ACHN (cell line): ENCODE measurements around the gene TAPBP.

Experiments
- DNase-seq: peaks from one replicate; pipeline ENCODE4 v3.0.0-alpha.2; 2015
- in situ Hi-C: cut with HindIII; loops from 2 replicates; pipeline ENCODE4 v1.10.0; 2017; ENCODE audit warnings: low sequenced_read_pairs, low pct_ligation_motif_present, low pct_unique_long_range_greater_than_20kb

Gene TAPBP

DNA sequence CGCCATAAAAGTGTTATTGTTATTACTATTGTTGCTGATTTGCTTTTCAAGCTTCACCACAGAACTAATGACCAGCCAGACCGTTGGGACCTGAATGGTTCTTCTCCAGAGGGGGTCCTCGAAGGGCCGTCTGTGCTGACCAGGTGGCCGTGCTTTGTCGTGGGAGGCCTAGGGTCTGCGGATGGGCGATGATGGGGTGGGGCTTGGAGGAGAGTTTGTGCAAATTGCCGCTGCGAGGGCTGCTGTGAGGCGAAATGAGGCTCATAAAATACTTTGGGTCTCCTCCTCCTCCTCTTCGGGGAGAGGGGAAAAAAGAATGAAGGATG lies 9.7 kb upstream of the TAPBP start:
- no peak for DNase-seq
- in situ Hi-C loops, result no loop called here

DNA sequence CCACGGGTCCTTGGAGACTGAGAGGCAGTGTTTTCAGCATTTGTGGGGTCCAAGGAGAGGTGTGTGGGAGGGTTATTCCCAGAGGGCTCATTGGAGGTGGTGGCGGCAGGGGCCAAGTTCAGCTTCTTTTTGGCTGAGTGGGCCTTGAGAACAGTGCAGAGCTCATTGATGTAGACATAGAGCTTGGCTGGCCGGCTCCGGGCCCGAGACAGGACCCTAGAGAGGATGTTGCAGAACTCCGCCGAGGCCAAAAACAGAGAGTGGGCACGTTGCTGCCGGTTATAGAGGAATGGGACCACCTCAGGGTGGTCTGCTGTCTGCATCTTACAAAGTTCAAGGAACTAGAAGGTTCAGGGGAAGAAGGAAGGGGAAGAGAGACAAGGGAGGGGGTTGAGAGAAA lies 7.3 kb upstream of the TAPBP start:
- no peak for DNase-seq
- in situ Hi-C loops, result no loop called here

DNA sequence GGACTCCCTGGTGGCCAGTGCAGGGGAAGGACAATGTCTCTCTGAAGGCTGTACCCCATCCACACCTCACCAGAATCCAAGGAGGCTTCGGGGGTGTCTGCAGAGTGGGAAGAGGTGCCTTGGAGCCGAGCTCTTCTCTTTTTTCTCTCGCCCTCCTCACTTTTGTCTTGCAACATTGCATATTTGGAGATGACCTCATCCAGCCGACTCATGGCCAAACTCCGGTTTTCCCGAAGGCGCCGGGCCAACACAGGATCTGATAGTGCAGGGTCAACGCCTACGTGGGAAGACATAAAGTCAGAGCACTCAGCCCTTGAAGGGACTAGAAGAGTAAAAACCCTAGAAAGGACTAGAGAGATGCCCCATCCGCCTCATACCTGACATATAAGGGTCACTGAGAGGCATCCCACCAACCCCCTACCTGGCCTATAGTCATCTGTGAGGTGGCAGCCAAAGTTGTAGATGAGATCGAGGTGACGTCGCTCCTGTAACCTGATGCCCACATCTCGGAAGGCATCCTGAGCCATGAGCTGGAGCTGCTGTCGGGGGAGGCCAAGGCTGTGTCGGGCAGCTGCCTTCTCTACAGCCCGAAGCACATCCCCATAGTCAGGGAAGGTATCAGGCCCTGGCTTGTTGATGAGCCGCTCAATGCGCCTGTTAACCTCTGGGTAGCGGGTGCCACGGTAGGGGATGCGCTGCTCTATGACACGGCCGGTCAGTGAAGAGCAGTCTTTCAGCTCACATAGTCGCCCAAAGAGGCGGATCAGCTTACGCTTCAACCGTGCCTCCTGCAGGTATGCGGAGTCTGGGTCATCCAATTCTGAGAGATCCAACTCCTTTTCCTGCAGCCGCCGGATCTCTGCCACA lies 6.7 kb upstream of the TAPBP start:
- in situ Hi-C loops, result no loop called here

DNA sequence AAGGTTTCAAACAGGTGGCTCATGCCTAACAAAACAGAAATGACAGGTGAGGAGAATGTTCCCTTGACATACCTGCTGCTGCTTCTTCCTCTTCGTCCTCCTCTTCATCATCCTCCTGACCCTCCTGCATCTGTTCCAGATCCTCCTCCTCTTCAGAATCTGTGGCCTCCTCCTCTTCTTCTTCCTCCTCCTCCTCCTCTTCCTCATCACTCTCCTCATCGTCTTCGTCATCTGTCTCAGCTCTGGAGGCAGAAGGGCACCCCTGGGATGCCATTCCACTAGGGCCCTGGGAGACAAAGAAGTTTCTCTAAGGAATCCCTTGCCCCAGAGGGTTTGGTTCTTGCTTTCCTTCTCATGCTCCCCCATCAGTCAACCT lies 6.0 kb upstream of the TAPBP start:
- in situ Hi-C loops, result no loop called here
- no peak for DNase-seq

More for the DNA sequence above, 6.7 kb upstream of the TAPBP start:
- DNase-seq, result peak; percentile 34

DNA sequence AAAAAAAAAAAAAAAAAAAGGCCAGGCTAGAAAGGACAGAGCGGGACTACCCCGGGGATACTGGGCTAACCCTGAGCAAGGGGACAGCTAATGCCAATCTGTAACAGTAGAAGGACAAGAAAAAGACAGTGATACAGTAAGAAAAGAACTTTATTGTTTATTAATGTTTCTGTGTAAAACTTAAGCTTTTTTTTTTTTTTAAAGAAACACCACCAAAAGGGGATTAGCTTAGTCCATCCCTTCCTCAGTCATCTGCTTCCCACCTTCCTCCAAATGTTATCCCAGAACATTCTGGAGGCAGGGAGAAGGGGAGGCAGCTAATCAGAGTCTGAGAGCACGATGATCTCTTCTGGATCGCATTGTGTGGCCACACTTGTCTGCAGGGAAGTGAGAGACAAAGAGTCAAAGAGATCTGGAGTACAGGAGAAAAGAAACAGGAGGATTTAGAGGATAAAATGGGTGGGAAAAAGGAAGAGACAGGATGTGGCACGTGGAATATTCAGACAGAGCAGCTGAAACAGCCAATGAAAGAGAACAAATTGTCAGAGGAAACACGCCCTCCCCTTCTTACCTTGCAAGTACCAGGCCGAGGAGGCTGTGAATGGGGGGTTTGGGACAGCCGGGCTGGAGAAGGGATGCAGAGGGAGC lies 4.7 kb upstream of the TAPBP start:
- no peak for DNase-seq
- in situ Hi-C loops, result no loop called here

DNA sequence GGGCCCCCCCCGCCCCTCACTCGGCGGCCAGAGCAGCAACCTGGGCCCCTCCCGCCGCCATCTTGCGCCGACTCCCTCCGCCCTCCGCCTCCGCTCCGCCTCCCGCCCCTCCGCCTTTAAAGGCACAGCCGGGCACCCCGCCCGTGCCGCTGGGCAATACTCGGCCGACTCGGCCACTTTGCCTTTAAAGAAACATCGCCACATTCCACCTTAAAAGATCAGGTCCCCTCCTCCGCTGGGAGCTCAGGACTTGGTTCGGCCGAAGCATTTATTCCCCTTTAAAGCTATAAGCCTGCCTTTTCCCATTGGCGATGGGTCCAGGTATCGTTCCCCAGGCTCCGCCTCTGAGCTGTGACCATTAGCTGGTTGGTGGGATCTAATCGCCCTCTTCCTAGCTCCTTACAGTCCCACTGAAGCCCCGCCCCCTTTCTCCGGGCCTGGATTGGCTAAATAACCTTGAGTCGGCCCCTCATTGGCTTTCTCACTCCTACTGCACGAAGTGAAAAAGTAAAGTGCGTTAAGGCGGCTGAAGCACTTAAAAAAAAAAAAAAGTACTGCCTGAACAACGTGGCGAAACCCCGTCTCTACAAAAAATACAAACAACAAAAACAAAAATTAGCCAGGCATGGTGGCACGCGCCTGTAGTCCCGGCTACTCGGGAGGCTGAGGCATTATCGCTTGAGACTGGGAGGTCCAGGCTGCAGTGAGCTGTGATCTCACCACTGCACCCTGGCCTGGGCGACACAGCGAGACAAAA lies 4.0 kb upstream of the TAPBP start, which contains the start of gene ZBTB22:
Gene ZBTB22, minus strand, starts transcription at position 76 of the 757 bp plus-strand sequence. CDS start 828 bp downstream, outside the sequence.
- in situ Hi-C loops, result no loop called here
- DNase-seq, result peak; percentile 98

DNA sequence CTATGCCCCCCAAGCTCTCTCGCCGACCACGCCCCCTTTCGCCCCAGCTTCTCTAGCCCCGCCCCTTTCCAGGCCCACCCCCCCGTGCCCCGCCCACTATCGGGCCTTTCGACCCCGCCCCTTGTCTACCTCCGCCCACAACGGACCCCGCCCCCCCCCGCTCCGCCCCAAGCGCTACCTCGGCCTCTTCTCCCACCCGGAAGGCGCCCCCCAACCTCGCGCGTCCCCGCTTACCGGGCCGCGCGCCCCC lies 3.5 kb upstream of the TAPBP start:
- no peak for DNase-seq
- in situ Hi-C loops, result no loop called here

DNA sequence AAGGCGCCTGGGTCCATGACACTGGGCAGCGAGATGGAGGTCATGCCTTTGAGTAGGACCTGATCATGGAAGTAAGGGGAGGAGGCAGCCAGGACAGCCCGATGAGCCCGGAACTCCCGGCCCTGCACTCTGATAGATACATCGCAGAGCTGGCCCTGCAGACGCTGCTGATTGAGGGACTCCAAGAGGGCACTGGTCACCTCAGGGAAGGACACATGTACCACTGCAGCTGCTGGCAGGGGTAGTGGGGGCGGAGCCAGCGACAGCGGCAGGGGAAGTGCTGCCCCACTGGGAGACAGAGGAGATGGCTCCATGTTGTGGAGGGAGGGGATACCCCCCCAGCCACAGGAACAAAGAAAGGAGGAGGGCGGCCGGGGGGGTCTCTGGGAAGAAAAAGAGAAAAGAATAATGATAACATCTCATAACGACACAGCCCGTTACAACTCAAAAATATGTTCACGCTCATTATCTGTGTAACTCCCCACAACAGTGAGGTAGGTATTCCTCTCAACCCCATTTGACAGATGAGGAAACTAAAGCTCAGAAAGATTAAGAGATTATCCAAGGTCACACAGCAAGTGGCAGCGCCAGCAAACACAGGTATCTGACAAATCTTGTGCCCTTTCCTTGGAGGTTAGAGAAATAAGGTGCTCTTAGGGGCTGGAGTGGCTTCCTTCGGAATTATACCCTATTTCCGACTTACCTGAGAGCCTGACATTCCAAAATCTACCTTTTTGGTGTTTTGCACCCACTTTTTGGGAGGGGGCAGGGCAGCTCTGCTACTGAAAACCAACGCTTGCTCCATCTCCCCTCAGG lies 2.9 kb upstream of the TAPBP start:
- no peak for DNase-seq
- in situ Hi-C loops, result no loop called here

DNA sequence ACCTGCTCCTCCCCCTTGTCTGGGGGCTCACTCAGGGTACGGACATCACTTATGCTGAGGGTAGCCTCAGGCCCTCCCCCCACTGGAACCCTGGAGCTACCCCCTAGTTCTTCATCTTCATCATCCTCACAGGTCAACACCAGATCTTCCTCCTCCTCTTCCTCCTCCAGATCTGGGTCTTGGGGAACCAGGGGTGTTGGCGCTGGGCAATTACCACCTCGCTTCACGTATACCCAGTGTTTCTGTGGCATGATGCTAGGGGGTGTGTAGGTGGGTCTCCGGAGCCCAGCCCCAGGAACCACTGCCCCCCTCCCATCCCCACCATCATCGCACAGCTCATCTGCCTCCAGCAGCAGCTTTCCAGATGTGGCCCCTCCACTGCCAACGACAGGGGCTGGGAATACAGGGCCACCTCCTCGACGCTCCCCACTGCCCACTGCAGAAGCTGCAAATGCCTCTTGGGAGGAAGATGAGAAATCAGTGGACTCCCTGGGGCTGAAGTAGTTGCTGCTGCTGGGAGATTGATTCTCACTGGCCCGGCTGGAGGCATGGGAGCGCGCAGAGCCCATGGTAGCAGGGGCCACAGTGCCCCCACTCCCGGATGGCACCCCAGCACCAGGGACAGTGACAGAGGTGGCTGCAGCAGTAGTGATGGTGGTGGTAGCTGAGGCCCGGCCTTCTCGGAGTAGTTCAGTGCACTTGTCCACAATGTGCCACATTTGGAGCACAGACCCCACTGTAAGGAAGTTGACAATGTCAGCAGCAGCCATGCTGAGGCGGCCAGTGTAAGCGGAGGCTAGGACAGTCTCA lies 2.1 kb upstream of the TAPBP start:
- DNase-seq, result no peak
- in situ Hi-C loops, result no loop called here

DNA sequence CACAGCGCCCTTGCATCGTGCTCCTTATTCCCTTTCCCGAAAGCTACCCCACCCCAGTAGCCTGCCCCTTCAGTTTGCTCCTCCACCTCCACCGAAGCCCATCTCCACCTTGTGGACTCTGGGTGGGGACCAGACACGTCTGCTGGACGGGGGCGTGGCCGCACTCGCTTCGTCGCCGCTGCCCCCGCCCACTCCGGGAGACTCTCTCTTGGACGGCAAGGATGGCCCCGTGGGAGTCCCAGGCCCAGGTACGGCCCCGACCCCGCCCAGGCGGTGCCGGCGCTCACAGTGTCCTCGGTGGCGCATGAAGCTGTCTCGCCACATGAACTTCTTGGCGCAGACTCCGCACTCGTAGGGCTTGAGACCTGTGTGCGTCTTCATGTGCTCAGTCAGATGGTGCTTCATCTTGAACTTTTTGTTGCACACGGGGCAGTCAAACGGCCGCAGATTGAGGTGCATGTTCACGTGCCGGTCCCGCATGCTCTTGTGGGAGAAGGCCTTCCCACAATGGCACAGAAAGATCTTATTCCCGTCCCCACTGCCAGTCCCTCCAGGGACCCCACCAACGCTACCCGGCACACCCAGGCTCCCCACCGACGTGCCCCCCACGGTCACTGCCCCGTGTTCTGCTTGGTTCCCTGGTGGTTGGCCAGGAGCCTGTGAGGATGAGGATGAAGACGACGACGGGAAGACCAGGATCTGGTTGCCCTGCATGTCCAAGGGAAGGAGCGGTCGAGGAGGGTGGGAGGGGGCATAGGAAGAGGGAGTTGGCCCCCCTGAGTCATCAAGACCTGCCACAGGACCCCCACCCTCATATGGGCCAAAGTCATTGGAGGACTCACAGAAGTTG lies 1.3 kb upstream of the TAPBP start:
- DNase-seq, result no peak
- in situ Hi-C loops, result no loop called here

DNA sequence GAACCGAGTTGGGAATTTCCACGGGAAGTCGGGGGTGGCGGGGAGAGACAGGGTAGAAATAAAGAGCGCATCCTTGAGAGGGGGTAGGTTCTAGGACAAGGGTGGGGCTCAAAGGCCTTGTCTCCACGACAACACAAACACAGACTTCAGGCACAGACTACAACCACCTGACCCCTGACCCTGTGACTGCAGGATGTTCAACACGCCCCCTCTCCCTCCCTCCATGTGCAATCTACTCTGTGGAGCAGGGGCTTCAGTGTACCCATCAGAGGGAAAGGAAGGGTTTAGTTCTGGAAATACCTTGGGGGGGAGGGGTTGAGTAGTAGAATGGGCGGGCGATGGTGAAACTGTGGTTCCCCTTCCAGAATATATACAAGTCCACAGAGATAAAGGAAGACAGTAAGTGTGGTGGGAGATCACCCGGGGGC lies 651 bp upstream of the TAPBP start:
- in situ Hi-C loops, result no loop called here
- peak; percentile 52 for DNase-seq

DNA sequence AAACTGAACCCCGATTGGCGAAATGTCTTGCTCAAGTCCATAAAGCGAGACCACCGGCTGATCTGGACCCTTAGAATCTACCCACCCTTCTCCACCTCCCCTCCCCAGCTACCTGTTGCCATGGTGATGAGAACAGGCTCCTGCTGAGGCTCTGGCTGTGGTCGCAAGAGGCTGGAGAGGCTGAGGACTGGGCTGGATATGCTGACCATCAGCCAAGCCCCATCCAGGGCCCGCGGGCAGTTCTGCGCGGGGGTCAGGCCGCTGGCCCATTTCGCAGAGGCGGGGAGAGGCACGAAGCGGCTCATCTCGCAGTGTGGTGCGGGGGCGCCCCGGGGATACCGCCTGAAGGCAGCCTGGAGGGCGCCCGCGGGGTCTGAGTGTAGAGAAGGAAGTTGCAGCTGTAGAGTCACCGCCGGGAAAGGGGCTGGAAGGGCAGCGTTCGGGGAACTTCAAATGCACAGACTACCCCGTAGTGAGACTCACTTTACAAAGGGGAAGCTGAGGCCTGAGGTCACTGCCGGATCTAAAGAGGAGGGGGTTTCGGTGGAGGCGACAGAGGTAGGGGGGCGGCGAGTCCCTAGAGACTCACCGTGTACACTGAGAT lies 671 bp downstream of the TAPBP start:
- in situ Hi-C loops, result no loop called here
- no peak for DNase-seq

DNA sequence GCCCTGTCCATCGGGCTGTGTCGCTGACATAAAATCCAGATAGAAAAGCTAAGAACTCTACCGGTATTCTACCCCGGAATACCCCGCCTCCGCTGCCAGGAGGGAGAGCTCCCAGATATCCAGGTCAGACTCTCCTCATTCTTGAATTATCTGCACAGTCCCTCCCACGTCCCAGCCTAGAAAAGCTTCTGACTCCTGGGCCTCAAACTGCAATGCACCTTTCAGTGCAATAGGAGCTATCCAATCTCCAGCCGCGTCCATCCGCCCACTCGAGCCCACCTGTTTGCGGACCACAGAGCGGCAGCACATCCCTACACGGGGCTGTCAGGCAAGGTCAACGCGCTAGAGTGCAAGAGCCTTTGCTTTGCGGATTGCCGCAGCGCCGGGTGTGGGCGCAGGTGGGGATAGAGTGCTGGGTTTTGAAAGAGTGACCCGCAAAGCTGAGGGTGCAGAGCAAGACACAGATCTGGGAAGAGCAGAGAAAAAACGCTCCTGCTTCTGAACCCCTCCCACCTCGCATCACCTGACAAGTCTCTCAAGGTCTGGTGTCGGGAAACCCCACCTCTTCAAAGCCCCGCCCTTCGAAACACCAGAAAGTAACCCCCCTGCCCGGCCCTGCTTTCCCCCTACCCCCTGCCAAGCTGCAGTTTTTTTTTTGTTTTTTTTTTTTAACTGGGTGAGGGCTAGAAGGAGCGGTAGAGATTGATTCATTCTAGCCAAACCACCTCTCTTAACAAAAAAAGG lies 1.3 kb downstream of the TAPBP start:
- in situ Hi-C loops, result no loop called here
- peak; percentile 83 for DNase-seq

DNA sequence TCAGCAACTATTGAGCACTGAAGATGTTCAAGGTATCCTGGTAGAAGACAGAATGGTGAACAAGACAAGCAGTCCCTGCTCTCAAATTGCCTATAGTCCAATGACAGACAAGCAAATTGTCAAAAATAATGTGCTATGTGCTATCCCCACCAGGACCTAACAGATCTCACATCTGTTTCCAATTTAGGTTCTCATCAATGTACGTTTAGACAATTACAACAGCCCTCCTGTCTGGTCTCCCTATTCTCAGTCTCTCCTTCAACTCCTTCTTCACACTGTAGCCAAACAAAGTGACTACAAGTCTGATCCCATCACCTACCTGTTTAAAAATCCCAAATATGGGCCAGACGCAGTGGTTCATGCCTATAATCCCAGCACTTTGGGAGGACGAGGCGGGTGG lies 7.5 kb downstream of the TAPBP start:
- in situ Hi-C loops, result no loop called here
- no peak for DNase-seq

DNA sequence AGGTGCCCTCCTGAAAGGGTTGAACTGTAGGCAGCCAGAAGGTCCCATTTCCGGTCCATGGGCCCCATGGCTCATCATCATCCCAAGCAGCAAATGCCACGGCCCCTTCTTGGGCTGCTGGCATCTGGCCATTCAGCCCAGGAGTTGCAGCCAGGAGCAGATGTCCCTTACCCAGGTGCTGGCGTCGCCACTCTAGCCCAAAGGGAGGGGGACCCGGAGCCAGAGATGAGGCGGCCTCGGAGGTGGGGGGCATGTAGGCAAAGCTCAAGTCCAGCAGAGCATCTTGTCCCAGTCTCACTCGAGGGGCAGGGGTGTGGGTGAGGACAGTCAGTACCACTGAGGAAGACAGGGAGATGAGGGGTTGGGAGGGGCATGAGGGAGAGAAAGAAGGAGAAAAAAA lies 8.8 kb downstream of the TAPBP start:
- no peak for DNase-seq
- in situ Hi-C loops, result no loop called here

DNA sequence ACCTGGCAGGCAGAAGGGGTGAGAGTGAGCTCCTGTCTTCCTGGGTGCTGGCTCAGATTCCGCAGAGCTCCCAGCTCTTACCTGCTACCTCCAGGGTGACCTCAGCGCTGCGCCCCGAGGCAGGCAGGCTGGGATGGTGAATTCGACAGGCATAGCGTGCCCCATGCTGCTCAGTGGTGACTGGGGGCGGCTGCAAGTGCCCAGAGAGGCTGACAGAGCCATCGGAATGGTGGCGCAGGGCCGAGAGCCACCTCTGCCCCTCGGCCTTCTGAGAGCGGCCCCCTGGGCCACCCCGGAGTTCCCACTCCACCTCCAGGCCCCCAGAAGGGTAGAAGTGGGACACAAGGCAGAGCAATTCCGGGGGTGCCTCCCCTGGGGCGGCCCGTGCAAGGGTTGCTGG lies 9.7 kb downstream of the TAPBP start:
- in situ Hi-C loops, result no loop called here
- DNase-seq, result no peak
